Measurements from ENCODE around the gene CELF5.

The CELF5 gene

GRCh38 chr19:3266792-3267514 lies 42.5 kb downstream of the CELF5 start:
- no peak overlapping the region for H3K27ac ChIP-seq
- no peak for TF ChIP-seq CTCF (IDR thresholded peaks at IDR 0.05)
- no peak for TF ChIP-seq ZFX (IDR thresholded peaks at IDR 0.05; ENCODE audit: borderline replicate concordance)

GRCh38 chr19:3268326-3268725 lies 43.9 kb downstream of the CELF5 start:
- no peak for TF ChIP-seq ZFX (IDR thresholded peaks at IDR 0.05; ENCODE audit: borderline replicate concordance)
- TF ChIP-seq CTCF (IDR thresholded peaks at IDR 0.05), result no peak
- H3K27ac ChIP-seq, result no peak overlapping the region

- H3K27ac ChIP-seq, result no peak overlapping the region
- TF ChIP-seq CTCF (IDR thresholded peaks at IDR 0.05), result no peak
- TF ChIP-seq ZFX (IDR thresholded peaks at IDR 0.05; ENCODE audit: borderline replicate concordance), result no peak
These were observed 44.3 kb downstream of the CELF5 start for GRCh38 chr19:3268763-3269162.

GRCh38 chr19:3269916-3270671 lies 45.6 kb downstream of the CELF5 start:
- H3K27ac ChIP-seq, result no peak overlapping the region
- TF ChIP-seq CTCF (IDR thresholded peaks at IDR 0.05), result no peak; the same call in 1 of the 2 replicates
- no peak for TF ChIP-seq ZFX (IDR thresholded peaks at IDR 0.05; ENCODE audit: borderline replicate concordance)

GRCh38 chr19:3270902-3271301 lies 46.4 kb downstream of the CELF5 start:
- TF ChIP-seq ZFX (IDR thresholded peaks at IDR 0.05; ENCODE audit: borderline replicate concordance), result no peak
- no peak for TF ChIP-seq CTCF (IDR thresholded peaks at IDR 0.05)
- H3K27ac ChIP-seq, result no peak overlapping the region

- no peak for TF ChIP-seq ZFX (IDR thresholded peaks at IDR 0.05; ENCODE audit: borderline replicate concordance)
- no peak for TF ChIP-seq CTCF (IDR thresholded peaks at IDR 0.05)
These were observed 48.0 kb downstream of the CELF5 start for GRCh38 chr19:3272401-3272931.

GRCh38 chr19:3272952-3273351 lies 48.5 kb downstream of the CELF5 start:
- no peak overlapping the region for H3K27ac ChIP-seq
- TF ChIP-seq CTCF (IDR thresholded peaks at IDR 0.05) (no peak), ZFX (IDR thresholded peaks at IDR 0.05; ENCODE audit: borderline replicate concordance) (no peak)

More at GRCh38 chr19:3272401-3272931, 48.0 kb downstream of the CELF5 start:
- H3K27ac ChIP-seq, result no peak overlapping the region

Measured in 22Rv1 (cell line).